GM06990 (cell line): ENCODE measurements around the gene USP17L10.
"Not testable (repeated sequence)": the region's sequence is repeated elsewhere in the genome, so short reads cannot be mapped to it uniquely, and the experiment has no call there.

Experiments used
- DNase-seq: peaks from one replicate; pipeline ENCODE4 v3.0.0-alpha.2; 2011; ENCODE audit not compliant: insufficient read length; ENCODE audit errors: extremely low read depth
- H3K27me3 ChIP-seq: replicated peaks from 2 replicates; pipeline ENCODE4 v1.6.0; 2011; ENCODE audit warnings: low read length; ENCODE audit not compliant: control insufficient read depth, insufficient read depth
- H3K36me3 ChIP-seq: 2 replicates; pipeline ENCODE4 v1.5.1; 2011; ENCODE audit warnings: low read length; ENCODE audit not compliant: control insufficient read depth, insufficient read depth
- H3K4me3 ChIP-seq: replicated peaks from 2 replicates; pipeline ENCODE4 v1.5.1; 2011; ENCODE audit warnings: low read depth, mild to moderate bottlenecking, control low read depth, low read length

The USP17L10 gene

GRCh38 chr4:9253078-9253477 is 42.6 kb downstream of the USP17L10 start, which contains the start of gene USP17L19:
Gene USP17L19, plus strand, starts transcription at chr4:9253378. Its CDS starts 0 bp downstream, at chr4:9253378.
- H3K4me3 ChIP-seq, DNase-seq, H3K27me3 ChIP-seq, H3K36me3 ChIP-seq: not testable (repeated sequence)

DNA sequence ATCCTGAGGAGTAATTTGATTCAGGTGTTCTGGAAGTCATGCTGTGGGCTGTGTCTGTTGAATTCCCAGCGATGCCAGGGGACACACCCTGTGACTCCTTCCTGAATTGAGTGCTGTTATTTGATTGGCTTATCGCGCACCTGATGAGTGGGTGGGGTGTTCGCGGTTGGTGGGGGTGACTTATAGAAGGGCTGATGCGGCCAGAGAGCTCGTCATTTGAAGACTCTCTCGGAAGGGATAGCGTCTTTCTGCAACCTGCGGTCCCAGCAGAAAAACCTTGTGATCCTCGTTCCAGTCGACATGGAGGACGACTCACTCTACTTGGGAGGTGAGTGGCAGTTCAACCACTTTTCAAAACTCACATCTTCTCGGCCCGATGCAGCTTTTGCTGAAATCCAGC is 47.4 kb downstream of the USP17L10 start, which contains the start of gene USP17L20:
Gene USP17L20, plus strand, starts transcription at position 301 of the 400 bp plus-strand sequence. Its CDS starts 0 bp downstream, at position 301.
- not testable (repeated sequence) for DNase-seq

More for the DNA sequence above, 47.4 kb downstream of the USP17L10 start, which contains the start of gene USP17L20:
- H3K27me3 ChIP-seq, H3K4me3 ChIP-seq, H3K36me3 ChIP-seq: not testable (repeated sequence)
